ENCODE data around the gene SOBP. TPM values are rescaled to one million over a fixed set of nuclear protein-coding genes. Genes with fewer than 3 reads are reported as not detected.

The SOBP gene
- total RNA-seq, 2 experiments from 2014 or later, result 0.23 to 0.49 TPM

- Mint-ChIP-seq H3K9me3 (ENCODE audit: low read depth) (no peaks in the 10 kb centered on the region), H3K4me3 (peak overlapping the region; percentile 8), H3K4me1 (peaks cover 27% of the 10 kb centered on the region), H3K27ac (no peak overlapping the region), H3K27me3 (no peaks in the 10 kb centered on the region), H3K36me3 (ENCODE audit: low read depth) (no peaks in the 10 kb centered on the region)
- DNase-seq (peak; percentile 81), ATAC-seq (peak; percentile 99)
- intact Hi-C loops (cut with DNase I, micrococcal nuclease), result loop anchor here (5.0 to 10.0 kb wide), 4 partner anchors 171 to 541 kb away; partner anchors contain the start of gene BEND3 (in 1 of the 2)
- CTCF ChIA-PET, result interaction anchor here (0.7 to 1.0 kb wide), 3 partner anchors 17 to 511 kb away, joined by 3 to 6 read pairs (median 3); no protein-coding TSS in a partner anchor
- POLR2A ChIA-PET, result no interaction called here
Observed at GRCh38 chr6:107657755-107658461, 168.0 kb downstream of the SOBP start.

GRCh38 chr6:107658920-107659865 is 169.3 kb downstream of the SOBP start:
- intact Hi-C loops (cut with DNase I, micrococcal nuclease), result loop anchor here (5.0 to 10.0 kb wide), 4 partner anchors 172 to 542 kb away; partner anchors contain the start of gene BEND3 (in 1 of the 2)
- POLR2A ChIA-PET, result no interaction called here
- H3K27me3 Mint-ChIP-seq, result no peaks in the 10 kb centered on the region
- ATAC-seq, result no peak
- CTCF ChIA-PET, result no interaction called here
- no peak overlapping the region for H3K4me3 Mint-ChIP-seq
- no peaks in the 10 kb centered on the region for H3K9me3 Mint-ChIP-seq (ENCODE audit: low read depth)
- H3K36me3 Mint-ChIP-seq (ENCODE audit: low read depth), result no peaks in the 10 kb centered on the region
- no peak for DNase-seq
- H3K27ac Mint-ChIP-seq, result peak overlapping the region; percentile 18
- peaks cover 27% of the 10 kb centered on the region for H3K4me1 Mint-ChIP-seq

- Mint-ChIP-seq H3K27ac (no peak overlapping the region), H3K36me3 (ENCODE audit: low read depth) (no peaks in the 10 kb centered on the region), H3K9me3 (ENCODE audit: low read depth) (no peaks in the 10 kb centered on the region), H3K4me3 (no peak overlapping the region), H3K4me1 (peaks cover 27% of the 10 kb centered on the region), H3K27me3 (no peaks in the 10 kb centered on the region)
- CTCF ChIA-PET, result interaction anchor here (0.5 to 1.0 kb wide), 2 partner anchors 30 to 130 kb away, joined by 3 read pairs; no protein-coding TSS in a partner anchor
- POLR2A ChIA-PET, result interaction anchor here (0.6 kb wide), 1 partner anchor 206 kb away, joined by 3 read pairs; no protein-coding TSS in a partner anchor
- intact Hi-C loops (cut with DNase I, micrococcal nuclease), result no loop called here
- ATAC-seq (no peak), DNase-seq (no peak)
Observed at GRCh38 chr6:107660839-107661238, 170.9 kb downstream of the SOBP start.

GRCh38 chr6:107661291-107661690 is 171.4 kb downstream of the SOBP start:
- ChIA-PET POLR2A (no interaction called here), CTCF (interaction anchor here (0.5 to 1.0 kb wide), 2 partner anchors 30 to 130 kb away, joined by 3 read pairs; no protein-coding TSS in a partner anchor)
- H3K36me3 Mint-ChIP-seq (ENCODE audit: low read depth), result no peaks in the 10 kb centered on the region
- no peaks in the 10 kb centered on the region for H3K27me3 Mint-ChIP-seq
- intact Hi-C loops (cut with DNase I, micrococcal nuclease), result no loop called here
- H3K9me3 Mint-ChIP-seq (ENCODE audit: low read depth), result no peaks in the 10 kb centered on the region
- DNase-seq (no peak), ATAC-seq (no peak)
- H3K4me3 Mint-ChIP-seq, result no peak overlapping the region
- H3K4me1 Mint-ChIP-seq, result peaks cover 27% of the 10 kb centered on the region
- no peak overlapping the region for H3K27ac Mint-ChIP-seq

- ATAC-seq, result no peak
- Mint-ChIP-seq H3K9me3 (ENCODE audit: low read depth) (no peaks in the 10 kb centered on the region), H3K4me3 (no peak overlapping the region), H3K27me3 (no peaks in the 10 kb centered on the region), H3K36me3 (ENCODE audit: low read depth) (no peaks in the 10 kb centered on the region), H3K27ac (no peak overlapping the region), H3K4me1 (peaks cover 19% of the 10 kb centered on the region)
- no peak for DNase-seq
- CTCF ChIA-PET, result no interaction called here
- intact Hi-C loops (cut with DNase I, micrococcal nuclease), result no loop called here
- POLR2A ChIA-PET, result no interaction called here
Observed at GRCh38 chr6:107662333-107662732, 172.4 kb downstream of the SOBP start.

- Mint-ChIP-seq H3K4me1 (peaks cover 9% of the 10 kb centered on the region), H3K9me3 (ENCODE audit: low read depth) (no peaks in the 10 kb centered on the region), H3K4me3 (no peak overlapping the region), H3K27ac (no peak overlapping the region), H3K27me3 (no peaks in the 10 kb centered on the region), H3K36me3 (ENCODE audit: low read depth) (no peaks in the 10 kb centered on the region)
- POLR2A ChIA-PET, result no interaction called here
- DNase-seq (no peak), ATAC-seq (no peak)
- CTCF ChIA-PET, result no interaction called here
- intact Hi-C loops (cut with DNase I, micrococcal nuclease), result no loop called here
Observed at GRCh38 chr6:107663308-107663707, 173.4 kb downstream of the SOBP start.

- H3K4me3 Mint-ChIP-seq, result no peak overlapping the region
- ChIA-PET CTCF (interaction anchor here (1.0 kb wide), 1 partner anchor 9 kb away, joined by 5 read pairs; no protein-coding TSS in a partner anchor), POLR2A (interaction anchor here (0.6 kb wide), 1 partner anchor 139 kb away, joined by 3 read pairs; no protein-coding TSS in a partner anchor)
- no peaks in the 10 kb centered on the region for H3K36me3 Mint-ChIP-seq (ENCODE audit: low read depth)
- H3K4me1 Mint-ChIP-seq, result peaks cover 12% of the 10 kb centered on the region
- no peak overlapping the region for H3K27ac Mint-ChIP-seq
- H3K9me3 Mint-ChIP-seq (ENCODE audit: low read depth), result no peaks in the 10 kb centered on the region
- intact Hi-C loops (cut with DNase I, micrococcal nuclease), result no loop called here
- H3K27me3 Mint-ChIP-seq, result no peaks in the 10 kb centered on the region
- no peak for DNase-seq
- ATAC-seq, result no peak
Observed at GRCh38 chr6:107665382-107665781, 175.5 kb downstream of the SOBP start.

GRCh38 chr6:107666084-107666980 is 176.4 kb downstream of the SOBP start:
- ChIA-PET CTCF (interaction anchor here (0.6 to 1.1 kb wide), 4 partner anchors 8 to 182 kb away, joined by 3 to 5 read pairs (median 3); no protein-coding TSS in a partner anchor), POLR2A (no interaction called here)
- ATAC-seq (no peak), DNase-seq (no peak)
- no peak overlapping the region for H3K27ac Mint-ChIP-seq
- intact Hi-C loops (cut with DNase I, micrococcal nuclease), result no loop called here
- H3K9me3 Mint-ChIP-seq (ENCODE audit: low read depth), result no peaks in the 10 kb centered on the region
- no peaks in the 10 kb centered on the region for H3K27me3 Mint-ChIP-seq
- H3K4me1 Mint-ChIP-seq, result peaks cover 18% of the 10 kb centered on the region
- no peaks in the 10 kb centered on the region for H3K36me3 Mint-ChIP-seq (ENCODE audit: low read depth)
- H3K4me3 Mint-ChIP-seq, result no peak overlapping the region

- ChIA-PET CTCF (interaction anchor here (0.7 to 1.1 kb wide), 3 partner anchors 11 to 536 kb away, joined by 3 read pairs; no protein-coding TSS in a partner anchor), POLR2A (no interaction called here)
- Mint-ChIP-seq H3K9me3 (ENCODE audit: low read depth) (no peaks in the 10 kb centered on the region), H3K4me3 (no peak overlapping the region), H3K27me3 (no peaks in the 10 kb centered on the region), H3K4me1 (peaks cover 18% of the 10 kb centered on the region), H3K36me3 (ENCODE audit: low read depth) (no peaks in the 10 kb centered on the region), H3K27ac (no peak overlapping the region)
- no peak for DNase-seq
- intact Hi-C loops (cut with DNase I, micrococcal nuclease), result no loop called here
- no peak for ATAC-seq
Observed at GRCh38 chr6:107666981-107667601, 177.2 kb downstream of the SOBP start.

GRCh38 chr6:107667790-107668189 is 177.9 kb downstream of the SOBP start:
- Mint-ChIP-seq H3K27me3 (no peaks in the 10 kb centered on the region), H3K27ac (no peak overlapping the region), H3K4me3 (no peak overlapping the region), H3K36me3 (ENCODE audit: low read depth) (no peaks in the 10 kb centered on the region), H3K4me1 (peaks cover 18% of the 10 kb centered on the region), H3K9me3 (ENCODE audit: low read depth) (no peaks in the 10 kb centered on the region)
- ChIA-PET POLR2A (no interaction called here), CTCF (interaction anchor here (0.7 kb wide), 2 partner anchors 12 to 537 kb away, joined by 3 read pairs; no protein-coding TSS in a partner anchor)
- DNase-seq (no peak), ATAC-seq (no peak)
- intact Hi-C loops (cut with DNase I, micrococcal nuclease), result no loop called here
